ENCODE measurements around the gene SLAIN1. TPM values are rescaled to one million over a fixed set of nuclear protein-coding genes. Genes with fewer than 3 reads are reported as not detected.

The SLAIN1 gene
- 7.6 and 15.4 TPM in 2 replicates for polyA plus RNA-seq

DNA sequence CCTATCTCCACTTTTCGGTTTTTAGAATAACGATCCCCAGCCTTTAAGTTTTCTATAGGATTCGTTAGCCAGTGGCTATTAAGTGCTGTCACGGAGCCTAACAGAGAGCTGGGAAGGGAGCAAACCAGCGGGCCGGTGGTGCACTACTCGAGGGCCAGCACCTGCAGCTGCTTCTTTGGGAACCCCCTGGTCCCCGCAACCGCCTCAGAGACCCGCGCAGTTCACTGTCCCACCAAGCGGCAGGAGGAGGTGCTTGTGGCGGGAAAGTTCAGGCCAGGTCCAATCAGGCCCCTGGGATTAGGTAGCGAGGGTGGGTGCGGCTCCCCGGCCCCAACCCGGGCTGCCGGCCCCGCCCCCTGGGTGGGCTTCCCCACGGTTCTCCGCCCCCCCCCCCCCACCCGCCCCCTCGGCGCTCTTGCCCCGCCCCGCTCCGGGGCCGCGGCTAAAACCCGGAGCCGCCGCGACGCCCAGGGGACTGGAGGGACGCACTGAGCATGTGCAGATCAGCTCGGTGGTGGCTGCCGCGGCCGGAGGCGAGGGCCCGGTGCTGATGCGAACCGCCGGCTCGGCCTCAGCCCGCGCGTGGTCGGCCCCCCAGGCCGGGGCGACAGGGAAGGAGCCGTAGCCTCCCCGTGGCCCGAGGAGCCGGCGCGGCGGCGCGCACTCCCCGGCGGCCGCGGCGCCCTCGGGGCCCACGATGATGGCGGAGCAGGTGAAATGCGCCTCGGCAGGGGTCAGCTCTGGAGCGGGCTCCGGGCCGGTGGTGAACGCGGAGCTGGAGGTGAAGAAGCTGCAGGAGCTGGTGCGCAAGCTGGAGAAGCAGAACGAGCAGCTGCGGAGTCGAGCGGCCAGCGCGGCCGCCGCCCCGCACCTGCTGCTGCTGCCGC lies at the start of gene SLAIN1:
SLAIN1 (plus strand) TSS at position 471 of the 887 bp plus-strand sequence; CDS start at position 698, 227 bp downstream.

Other genes starting within 250 kb of the SLAIN1 start
- gene SCEL, start 162.0 kb upstream of the SLAIN1 start, polyA plus RNA-seq = not detected in 2 replicates
- gene EDNRB, start 221.1 kb downstream of the SLAIN1 start, polyA plus RNA-seq = 15.4 and 21.0 TPM in 2 replicates